Epithelial cell of proximal tubule (primary cell): ENCODE results near the gene MYRIP. TPM values are rescaled to one million over a fixed set of nuclear protein-coding genes. Genes with fewer than 3 reads are reported as not detected.

ENCODE experiments used
- DNase-seq: peaks from one replicate; pipeline ENCODE4 v3.0.0-alpha.2; 2011; ENCODE audit warnings: low read depth
- H3K4me3 ChIP-seq: 2 replicates; pipeline ENCODE4 v1.5.1; 2011; ENCODE audit warnings: low read depth, mild to moderate bottlenecking, low read length
- total RNA-seq: library from RNA; depleted of rRNA; stranded (reverse); fragments of >200 nt; gene quantifications from 2 replicates; pipeline ENCODE4 v1.2.3, GENCODE V29; 2015
- TF ChIP-seq, protein P1 (sequence below): conservative IDR thresholded peaks from 2 replicates; pipeline ENCODE4 v1.5.1; 2012; ENCODE audit warnings: low read depth, mild to moderate bottlenecking, low read length

Gene MYRIP
- total RNA-seq, 1 donor from 2014 or later: 0.12 TPM

DNA sequence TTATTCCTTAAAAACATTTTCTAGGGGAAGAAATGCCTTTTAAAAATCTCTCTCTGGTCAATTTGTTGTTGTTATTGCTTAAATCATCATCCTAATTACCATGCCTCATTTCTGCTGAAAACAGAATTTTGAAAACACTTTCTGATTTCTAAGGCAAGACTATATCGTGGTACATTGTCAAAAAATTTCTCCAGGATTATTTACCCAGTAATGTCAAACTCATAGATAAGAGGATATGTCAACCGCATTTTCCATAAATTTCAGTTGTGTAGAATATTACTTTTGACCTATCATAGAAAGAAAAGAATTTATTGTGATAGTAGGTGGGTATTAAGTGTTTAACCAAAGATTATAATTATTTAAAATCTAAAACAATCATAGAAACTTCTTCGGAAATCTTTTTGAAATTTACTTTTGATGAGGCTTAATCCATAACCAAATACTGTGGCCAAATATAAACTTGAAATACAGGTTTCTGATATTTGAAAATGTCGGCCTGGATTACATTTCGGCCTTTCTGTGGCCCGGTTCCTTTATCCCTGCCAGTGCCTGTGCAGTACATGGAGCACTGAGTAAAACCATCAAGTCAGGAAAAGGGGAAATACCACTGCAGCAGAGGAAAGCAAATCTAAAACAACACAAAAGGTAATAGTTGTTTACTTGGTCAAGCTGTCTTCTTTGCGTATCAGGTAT lies 173.4 kb downstream of the MYRIP start:
- H3K4me3 ChIP-seq: no peak overlapping the region
- no peak for DNase-seq
- TF ChIP-seq, protein P1, sequence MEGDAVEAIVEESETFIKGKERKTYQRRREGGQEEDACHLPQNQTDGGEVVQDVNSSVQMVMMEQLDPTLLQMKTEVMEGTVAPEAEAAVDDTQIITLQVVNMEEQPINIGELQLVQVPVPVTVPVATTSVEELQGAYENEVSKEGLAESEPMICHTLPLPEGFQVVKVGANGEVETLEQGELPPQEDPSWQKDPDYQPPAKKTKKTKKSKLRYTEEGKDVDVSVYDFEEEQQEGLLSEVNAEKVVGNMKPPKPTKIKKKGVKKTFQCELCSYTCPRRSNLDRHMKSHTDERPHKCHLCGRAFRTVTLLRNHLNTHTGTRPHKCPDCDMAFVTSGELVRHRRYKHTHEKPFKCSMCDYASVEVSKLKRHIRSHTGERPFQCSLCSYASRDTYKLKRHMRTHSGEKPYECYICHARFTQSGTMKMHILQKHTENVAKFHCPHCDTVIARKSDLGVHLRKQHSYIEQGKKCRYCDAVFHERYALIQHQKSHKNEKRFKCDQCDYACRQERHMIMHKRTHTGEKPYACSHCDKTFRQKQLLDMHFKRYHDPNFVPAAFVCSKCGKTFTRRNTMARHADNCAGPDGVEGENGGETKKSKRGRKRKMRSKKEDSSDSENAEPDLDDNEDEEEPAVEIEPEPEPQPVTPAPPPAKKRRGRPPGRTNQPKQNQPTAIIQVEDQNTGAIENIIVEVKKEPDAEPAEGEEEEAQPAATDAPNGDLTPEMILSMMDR: no peak

DNA sequence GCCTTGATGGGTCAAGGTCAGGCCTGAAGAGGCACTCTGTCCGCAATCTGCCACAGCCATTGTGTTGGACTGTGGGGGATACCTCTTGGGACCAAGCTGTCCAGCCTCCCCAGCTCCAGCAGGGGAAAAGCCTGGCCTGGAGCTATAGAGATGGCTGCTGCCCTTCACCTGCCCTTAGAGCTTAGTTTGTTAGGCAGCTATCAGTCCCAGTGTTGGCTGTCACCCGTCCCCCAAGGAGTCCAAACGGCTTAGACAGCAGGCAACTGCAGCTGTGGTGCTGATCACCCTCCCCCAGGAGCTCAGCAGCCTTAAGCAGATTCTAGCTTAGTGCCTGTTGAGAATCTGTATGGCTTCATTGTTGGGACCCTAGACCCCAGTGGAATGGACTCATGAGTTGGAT lies 180.3 kb downstream of the MYRIP start:
- no peak for DNase-seq
- TF ChIP-seq, protein P1: no peak

DNA sequence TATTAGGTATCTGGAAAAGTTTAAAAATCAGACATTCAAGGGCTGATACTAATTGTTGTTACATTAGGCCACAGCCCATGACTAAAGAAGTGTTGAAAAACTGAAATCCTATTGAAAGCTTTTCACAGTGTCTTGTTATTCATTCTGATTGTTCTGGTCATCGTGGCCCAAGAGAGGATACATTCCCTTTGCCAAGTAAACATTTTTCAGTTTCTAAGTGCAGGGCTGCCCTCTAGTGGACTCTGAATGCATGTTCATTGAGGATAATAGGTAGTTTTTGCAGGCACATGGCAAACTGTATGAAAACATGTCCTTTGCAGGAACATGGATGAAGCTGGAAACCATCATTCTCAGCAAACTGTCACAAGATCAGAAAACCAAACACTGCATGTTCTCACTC lies 181.1 kb downstream of the MYRIP start:
- no peak overlapping the region for H3K4me3 ChIP-seq
- peak; percentile 25 for DNase-seq
- TF ChIP-seq, protein P1: peak; percentile 76

More for the DNA sequence above, 180.3 kb downstream of the MYRIP start:
- no peak overlapping the region for H3K4me3 ChIP-seq

DNA sequence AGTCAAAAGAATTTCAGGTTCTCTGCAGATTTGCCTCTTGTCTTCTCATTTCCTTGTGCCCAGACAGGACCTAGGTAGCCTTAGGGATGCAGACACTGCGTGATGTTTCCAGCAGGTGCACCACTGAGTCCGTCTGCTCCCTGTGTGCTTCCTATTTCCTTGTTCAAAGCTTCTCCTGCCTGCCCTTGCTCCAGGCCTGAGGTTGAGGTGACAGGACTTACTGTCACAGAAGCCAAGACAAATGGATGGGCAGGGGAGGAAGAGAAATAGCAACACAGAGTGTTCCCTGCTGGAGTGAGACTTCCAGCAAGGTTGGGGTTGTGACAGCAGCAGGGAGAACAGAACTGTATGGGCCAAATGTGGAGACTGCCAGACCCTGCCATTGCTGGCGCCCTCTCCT lies 199.4 kb downstream of the MYRIP start:
- TF ChIP-seq, protein P1: no peak
- no peak for DNase-seq
- H3K4me3 ChIP-seq: no peak overlapping the region

DNA sequence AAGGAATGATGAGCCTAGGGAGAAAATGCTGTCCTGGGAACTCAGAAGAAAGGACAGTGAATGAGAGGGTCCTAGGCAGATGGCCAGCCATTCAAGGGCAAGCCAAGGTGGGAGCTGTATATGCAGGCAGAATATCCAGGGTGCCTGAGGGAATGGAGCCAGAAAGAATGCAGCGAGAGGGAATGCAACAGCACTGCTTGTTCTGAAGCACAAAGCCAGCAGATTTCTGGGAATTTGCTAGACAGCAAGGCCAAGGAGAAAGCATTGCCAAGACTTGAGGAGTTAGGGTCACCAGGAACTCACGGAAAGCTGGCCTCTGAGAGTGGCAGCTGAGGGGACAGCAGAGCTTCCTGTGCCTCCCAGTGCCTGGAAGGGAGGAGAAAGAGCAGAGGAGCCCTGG lies 200.6 kb downstream of the MYRIP start:
- H3K4me3 ChIP-seq: no peak overlapping the region
- no peak for DNase-seq
- TF ChIP-seq, protein P1: no peak

DNA sequence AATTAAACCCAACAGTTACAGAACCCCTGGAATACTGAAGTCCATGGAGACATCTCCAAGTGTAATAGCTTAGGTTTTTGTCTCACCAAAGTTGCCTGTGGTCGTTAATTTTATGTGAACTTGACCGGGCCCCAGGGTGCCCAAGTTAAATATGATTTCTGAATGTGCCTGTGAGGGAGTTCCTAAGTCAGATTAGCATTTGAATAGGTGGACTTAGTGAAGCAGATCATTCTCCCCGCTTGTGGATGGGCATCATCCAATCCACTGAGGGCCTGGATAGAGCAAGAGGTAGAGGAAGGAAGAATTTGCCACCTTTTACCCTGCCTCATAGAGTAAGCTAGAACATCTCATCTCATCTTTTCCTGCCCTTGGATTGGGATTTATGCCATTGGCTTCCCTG lies 203.0 kb downstream of the MYRIP start:
- TF ChIP-seq, protein P1: no peak
- DNase-seq: no peak
- no peak overlapping the region for H3K4me3 ChIP-seq

DNA sequence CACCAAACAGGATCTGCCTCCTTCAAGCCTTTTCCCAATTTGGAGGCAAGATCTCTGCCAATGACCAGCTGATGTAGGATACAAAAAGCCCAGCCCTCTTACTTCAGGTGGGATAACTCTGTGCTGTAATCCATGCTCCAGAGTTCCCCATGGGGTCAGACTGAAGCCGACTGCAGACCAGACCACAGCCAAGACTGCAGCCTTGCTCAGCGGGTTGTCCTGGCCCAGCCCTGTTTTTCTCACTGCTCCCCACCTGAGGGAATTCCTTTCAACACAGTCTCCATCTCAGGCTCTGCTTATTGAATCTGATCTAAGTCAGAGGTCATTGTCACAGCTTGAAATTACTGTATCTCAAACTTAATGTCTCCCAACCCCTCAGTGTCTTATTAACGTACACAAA lies 207.0 kb downstream of the MYRIP start:
- TF ChIP-seq, protein P1: no peak
- no peak for DNase-seq
- H3K4me3 ChIP-seq: no peak overlapping the region
